Osteocyte (in vitro differentiated cells): ENCODE results near the gene ARL15. TPM values are rescaled to one million over a fixed set of nuclear protein-coding genes. Genes with fewer than 3 reads are reported as not detected.
"Not testable (repeated sequence)": the region's sequence is repeated elsewhere in the genome, so short reads cannot be mapped to it uniquely, and the experiment has no call there.

ENCODE experiments used
- DNase-seq: peaks from one replicate; pipeline ENCODE4 v3.0.0; 2021; ENCODE audit warnings: mixed read lengths; ENCODE audit not compliant: unreplicated experiment; ENCODE audit errors: extremely low spot score
- H3K27ac Mint-ChIP-seq: one replicate; pipeline ENCODE4 v1.8.0; 2021; ENCODE audit warnings: mild to moderate bottlenecking, mixed read lengths; ENCODE audit not compliant: unreplicated experiment
- H3K27me3 Mint-ChIP-seq: one replicate; pipeline ENCODE4 v1.8.0; 2021; ENCODE audit warnings: mixed read lengths; ENCODE audit not compliant: unreplicated experiment
- H3K36me3 Mint-ChIP-seq: one replicate; pipeline ENCODE4 v1.8.0; 2021; ENCODE audit warnings: mixed read lengths; ENCODE audit not compliant: unreplicated experiment
- H3K4me1 Mint-ChIP-seq: one replicate; pipeline ENCODE4 v1.8.0; 2021; ENCODE audit warnings: mixed read lengths; ENCODE audit not compliant: unreplicated experiment
- H3K4me3 Mint-ChIP-seq: one replicate; pipeline ENCODE4 v1.8.0; 2021; ENCODE audit warnings: mild to moderate bottlenecking, moderate library complexity, mixed read lengths; ENCODE audit not compliant: unreplicated experiment
- H3K9me3 Mint-ChIP-seq: one replicate; pipeline ENCODE4 v1.8.0; 2021; ENCODE audit warnings: mixed read lengths; ENCODE audit not compliant: unreplicated experiment
- microRNA-seq: library from miRNA; unstranded; fragments of <30 nt; microRNA quantifications from one replicate; pipeline ENCODE4 v1.1.0, GENCODE V29; 2020; ENCODE audit not compliant: unreplicated experiment
- total RNA-seq: library from RNA; stranded (reverse); gene quantifications from 2 replicates; pipeline ENCODE4 v1.2.1, GENCODE V29; 2021
- TF ChIP-seq, protein P1 (sequence below): fragments of 200-600 bp; sonication (generic); IDR thresholded peaks from 2 replicates; pipeline ENCODE4 v1.5.0; 2021; ENCODE audit warnings: antibody characterized with exemption, mild to moderate bottlenecking, moderate library complexity

The ARL15 gene
- total RNA-seq, 1 donor from 2014 or later = 16.6 TPM

DNA sequence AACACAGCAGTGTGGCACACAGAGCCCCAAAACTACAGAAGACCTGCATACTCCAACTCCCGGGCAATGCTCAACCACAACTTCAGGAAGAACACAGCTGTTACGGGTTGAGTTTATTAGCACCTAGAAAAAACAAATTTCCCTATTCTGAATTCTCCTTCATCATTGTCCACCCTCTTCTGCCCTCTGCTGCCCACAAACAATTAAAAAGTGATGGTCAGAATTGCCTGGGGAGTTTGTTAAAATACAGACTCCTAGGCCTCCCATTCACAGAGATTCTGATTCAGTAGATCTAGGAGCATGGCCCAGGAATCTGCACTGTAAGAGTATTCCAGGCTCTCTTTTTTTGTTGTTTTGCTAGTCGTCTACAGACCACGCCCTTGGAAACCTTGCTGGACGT is 439.3 kb downstream of the ARL15 start:
- peaks cover 9% of the 10 kb centered on the region for H3K27me3 Mint-ChIP-seq

DNA sequence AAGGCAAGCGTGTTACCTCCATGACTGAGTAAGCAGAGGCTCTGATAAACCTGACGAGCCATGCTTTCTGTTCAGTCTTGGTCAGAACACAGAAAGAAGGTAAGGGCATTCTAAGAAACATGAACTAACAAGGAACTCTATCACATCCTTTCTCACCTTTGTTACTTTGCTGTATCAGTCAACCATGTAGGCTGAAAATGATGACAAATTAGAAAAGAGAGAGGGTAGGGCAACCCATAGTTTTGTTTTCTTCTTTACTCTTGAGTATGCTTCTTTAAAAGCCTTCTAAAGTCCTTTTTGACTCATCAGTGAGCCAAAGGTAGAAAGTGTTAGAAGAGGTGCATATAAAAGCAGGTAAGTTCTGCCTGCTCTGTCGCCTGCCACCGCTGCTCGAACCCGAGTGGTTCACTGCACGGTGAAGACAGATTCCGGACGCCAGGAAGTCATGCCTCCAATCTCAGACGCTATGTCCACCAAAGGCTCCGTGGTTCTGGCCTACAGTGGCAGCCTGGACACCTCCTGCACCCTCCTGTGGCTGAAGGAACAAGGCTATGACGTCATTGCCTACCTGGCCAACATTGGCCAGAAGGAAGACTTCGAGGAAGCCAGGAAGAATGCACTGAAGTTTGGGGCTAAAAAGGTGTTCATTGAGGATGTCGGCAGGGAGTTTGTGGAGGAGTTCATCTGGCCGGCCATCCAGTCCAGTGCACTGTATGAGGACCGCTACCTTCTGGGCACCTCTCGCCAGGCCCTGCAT is 451.5 kb downstream of the ARL15 start:
- TF ChIP-seq, protein P1, sequence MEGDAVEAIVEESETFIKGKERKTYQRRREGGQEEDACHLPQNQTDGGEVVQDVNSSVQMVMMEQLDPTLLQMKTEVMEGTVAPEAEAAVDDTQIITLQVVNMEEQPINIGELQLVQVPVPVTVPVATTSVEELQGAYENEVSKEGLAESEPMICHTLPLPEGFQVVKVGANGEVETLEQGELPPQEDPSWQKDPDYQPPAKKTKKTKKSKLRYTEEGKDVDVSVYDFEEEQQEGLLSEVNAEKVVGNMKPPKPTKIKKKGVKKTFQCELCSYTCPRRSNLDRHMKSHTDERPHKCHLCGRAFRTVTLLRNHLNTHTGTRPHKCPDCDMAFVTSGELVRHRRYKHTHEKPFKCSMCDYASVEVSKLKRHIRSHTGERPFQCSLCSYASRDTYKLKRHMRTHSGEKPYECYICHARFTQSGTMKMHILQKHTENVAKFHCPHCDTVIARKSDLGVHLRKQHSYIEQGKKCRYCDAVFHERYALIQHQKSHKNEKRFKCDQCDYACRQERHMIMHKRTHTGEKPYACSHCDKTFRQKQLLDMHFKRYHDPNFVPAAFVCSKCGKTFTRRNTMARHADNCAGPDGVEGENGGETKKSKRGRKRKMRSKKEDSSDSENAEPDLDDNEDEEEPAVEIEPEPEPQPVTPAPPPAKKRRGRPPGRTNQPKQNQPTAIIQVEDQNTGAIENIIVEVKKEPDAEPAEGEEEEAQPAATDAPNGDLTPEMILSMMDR = no peak
- Mint-ChIP-seq H3K27ac (no peak overlapping the region), H3K9me3 (peaks cover 15% of the 10 kb centered on the region), H3K27me3 (no peaks in the 10 kb centered on the region), H3K4me3 (no peak overlapping the region), H3K4me1 (no peaks in the 10 kb centered on the region), H3K36me3 (no peaks in the 10 kb centered on the region)
- no peak for DNase-seq

More for the DNA sequence above, 439.3 kb downstream of the ARL15 start:
- H3K36me3 Mint-ChIP-seq = no peaks in the 10 kb centered on the region
- H3K4me1 Mint-ChIP-seq = no peaks in the 10 kb centered on the region
- no peak overlapping the region for H3K27ac Mint-ChIP-seq
- no peak overlapping the region for H3K4me3 Mint-ChIP-seq
- TF ChIP-seq, protein P1 = no peak
- no peak for DNase-seq
- H3K9me3 Mint-ChIP-seq = no peaks in the 10 kb centered on the region

DNA sequence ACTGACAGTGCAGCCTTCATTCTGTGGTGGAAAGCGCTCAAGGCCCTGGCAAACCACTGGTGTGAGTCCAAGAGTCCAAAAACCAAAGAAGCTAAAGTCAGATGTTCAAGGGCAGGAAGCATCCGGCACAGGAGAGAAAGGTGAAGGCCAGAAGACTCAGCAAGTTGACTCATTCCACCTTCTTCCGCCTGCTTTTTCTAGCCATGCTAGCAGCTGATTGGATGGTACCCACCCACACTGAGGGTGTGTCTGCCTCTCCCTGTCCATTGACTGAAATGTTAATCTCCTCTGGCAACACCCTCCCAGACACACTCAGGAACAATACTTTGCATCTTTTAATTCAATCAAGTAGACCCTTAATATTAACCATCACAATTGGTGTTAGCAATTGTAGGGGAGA is 453.9 kb downstream of the ARL15 start:
- Mint-ChIP-seq H3K9me3 (peaks cover 15% of the 10 kb centered on the region), H3K4me1 (no peaks in the 10 kb centered on the region), H3K36me3 (no peaks in the 10 kb centered on the region), H3K4me3 (no peak overlapping the region), H3K27me3 (no peaks in the 10 kb centered on the region), H3K27ac (no peak overlapping the region)
- TF ChIP-seq, protein P1 = no peak
- DNase-seq = no peak

DNA sequence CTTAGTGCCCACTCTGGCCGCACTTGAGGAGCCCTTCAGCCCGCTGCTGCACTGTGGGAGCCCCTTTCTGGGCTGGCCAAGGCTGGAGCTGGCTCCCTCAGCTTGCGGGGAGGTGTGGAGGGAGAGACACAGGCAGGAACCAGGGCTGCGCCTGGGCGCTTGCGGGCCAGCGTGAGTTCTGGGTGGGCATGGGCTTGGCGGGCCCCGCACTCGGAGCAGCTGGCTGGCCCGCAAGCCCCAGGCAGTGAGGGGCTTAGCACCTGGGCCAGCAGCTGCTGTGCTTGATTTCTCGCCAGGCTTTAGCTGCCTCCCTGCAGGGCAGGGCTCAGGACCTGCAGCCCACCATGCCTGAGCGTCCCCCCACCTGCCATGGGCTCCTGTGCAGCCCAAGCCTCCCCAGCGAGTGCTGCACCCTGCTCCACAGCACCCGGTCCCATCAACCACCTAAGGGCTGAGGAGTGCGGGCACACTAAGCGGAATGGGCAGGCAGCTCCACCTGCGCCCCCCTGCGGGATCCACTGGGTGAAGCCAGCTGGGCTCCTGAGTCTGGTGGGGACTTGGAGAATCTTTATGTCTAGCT is 473.4 kb downstream of the ARL15 start:
- not testable (repeated sequence) for H3K27me3 Mint-ChIP-seq, H3K4me1 Mint-ChIP-seq, DNase-seq, H3K27ac Mint-ChIP-seq, H3K36me3 Mint-ChIP-seq, H3K4me3 Mint-ChIP-seq
- H3K9me3 Mint-ChIP-seq = peaks cover 22% of the 10 kb centered on the region

DNA sequence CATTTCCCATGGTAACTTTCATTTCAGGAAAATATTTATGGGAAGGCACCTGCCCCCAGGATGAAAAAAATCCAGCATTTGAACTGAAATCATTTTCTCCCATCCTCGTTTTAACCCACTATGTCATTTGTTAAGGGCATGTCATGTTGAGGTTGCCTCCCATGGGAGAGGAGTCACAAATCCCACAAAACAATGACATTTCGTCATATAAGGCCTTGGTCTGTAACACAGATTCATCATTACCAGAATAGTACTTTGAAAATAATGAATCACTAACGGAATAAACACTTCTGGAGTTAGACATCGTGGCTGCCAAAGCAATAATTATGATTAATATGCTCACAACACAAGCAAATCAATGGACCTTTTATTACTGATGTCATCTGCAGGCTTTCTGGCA is 475.9 kb downstream of the ARL15 start:
- peaks cover 10% of the 10 kb centered on the region for H3K9me3 Mint-ChIP-seq
- no peaks in the 10 kb centered on the region for H3K27me3 Mint-ChIP-seq
- no peaks in the 10 kb centered on the region for H3K4me1 Mint-ChIP-seq
- TF ChIP-seq, protein P1 = no peak
- no peak for DNase-seq
- H3K4me3 Mint-ChIP-seq = no peak overlapping the region
- no peaks in the 10 kb centered on the region for H3K36me3 Mint-ChIP-seq
- H3K27ac Mint-ChIP-seq = no peak overlapping the region

Small RNAs within 50 kb of the gene (microRNA-seq; reads per million reads assigned to microRNA genes)
- gene MIR4459 (not detected), gene MIR581 (not detected)

Other genes with a start within 250 kb of the ARL15 start
- not detected in 2 replicates for gene HSPB3, start 145.1 kb upstream of the ARL15 start, total RNA-seq
- gene SNX18, start 207.2 kb upstream of the ARL15 start, total RNA-seq = 27.3 and 28.8 TPM in 2 replicates